ENCODE data around the gene ARFGAP1.
A peak's percentile ranks its signal among the peaks of the same experiment; 100 is the strongest.

The ARFGAP1 gene

DNA sequence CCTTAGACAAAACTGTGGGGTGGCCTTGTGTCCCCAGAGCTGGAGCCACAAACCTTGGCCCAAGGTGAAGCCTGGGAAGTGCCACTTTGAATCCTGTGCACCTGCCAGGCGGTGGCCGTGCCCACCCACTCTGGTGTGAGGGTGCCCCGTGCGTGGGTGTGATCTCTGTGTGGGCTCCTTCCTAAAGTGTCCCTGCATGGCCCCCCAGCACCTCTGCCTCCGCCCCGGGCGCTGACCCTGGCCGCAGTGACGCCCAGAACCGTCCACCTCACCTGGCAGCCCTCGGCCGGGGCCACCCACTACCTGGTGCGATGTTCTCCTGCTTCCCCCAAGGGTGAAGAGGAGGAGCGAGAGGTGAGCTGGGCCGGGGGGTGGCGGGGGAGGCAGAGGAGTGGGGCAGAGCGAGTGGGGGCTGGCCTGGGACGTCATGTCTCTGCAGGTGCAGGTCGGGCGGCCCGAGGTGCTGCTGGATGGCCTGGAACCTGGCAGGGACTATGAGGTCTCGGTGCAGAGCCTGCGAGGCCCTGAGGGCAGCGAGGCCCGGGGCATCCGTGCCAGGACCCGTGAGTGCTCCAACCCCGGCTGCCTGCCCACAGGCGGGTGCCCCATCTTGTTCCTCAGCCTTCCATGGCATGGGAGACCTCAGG lies 38.7 kb downstream of the ARFGAP1 start:
- DNase-seq: no peak

- DNase-seq: no peak
Measured at GRCh38 chr20:63311833-63312243, 39.2 kb downstream of the ARFGAP1 start.

- DNase-seq: no peak
Measured at GRCh38 chr20:63312273-63312672, 39.7 kb downstream of the ARFGAP1 start.

DNA sequence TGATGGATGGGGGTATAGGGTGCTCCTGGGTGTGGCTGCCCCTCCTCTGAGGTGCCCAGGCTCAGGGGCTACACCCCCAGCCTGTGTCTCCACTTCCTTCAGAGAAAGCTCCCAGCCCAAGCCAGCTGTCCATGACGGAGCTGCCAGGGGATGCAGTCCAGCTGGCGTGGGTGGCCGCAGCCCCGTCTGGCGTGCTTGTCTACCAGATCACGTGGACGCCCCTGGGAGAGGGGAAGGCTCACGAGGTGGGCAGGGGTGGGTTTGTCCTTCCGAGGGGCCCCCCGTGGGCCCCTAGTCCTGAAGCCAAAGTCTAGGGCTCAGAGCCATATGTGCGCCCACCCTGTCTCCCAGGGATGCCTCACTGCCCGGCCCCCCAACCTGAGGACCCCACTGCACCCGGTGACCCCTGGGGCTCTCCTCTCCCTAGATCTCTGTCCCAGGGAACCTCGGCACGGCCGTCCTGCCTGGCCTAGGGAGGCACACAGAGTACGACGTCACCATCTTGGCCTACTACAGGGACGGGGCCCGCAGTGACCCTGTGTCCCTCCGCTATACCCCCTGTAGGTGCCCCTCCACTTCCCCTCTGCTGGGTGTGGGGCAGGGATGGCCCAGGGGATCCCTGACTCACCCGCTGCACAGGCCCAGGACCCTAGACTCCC lies 40.2 kb downstream of the ARFGAP1 start:
- no peak for DNase-seq

DNA sequence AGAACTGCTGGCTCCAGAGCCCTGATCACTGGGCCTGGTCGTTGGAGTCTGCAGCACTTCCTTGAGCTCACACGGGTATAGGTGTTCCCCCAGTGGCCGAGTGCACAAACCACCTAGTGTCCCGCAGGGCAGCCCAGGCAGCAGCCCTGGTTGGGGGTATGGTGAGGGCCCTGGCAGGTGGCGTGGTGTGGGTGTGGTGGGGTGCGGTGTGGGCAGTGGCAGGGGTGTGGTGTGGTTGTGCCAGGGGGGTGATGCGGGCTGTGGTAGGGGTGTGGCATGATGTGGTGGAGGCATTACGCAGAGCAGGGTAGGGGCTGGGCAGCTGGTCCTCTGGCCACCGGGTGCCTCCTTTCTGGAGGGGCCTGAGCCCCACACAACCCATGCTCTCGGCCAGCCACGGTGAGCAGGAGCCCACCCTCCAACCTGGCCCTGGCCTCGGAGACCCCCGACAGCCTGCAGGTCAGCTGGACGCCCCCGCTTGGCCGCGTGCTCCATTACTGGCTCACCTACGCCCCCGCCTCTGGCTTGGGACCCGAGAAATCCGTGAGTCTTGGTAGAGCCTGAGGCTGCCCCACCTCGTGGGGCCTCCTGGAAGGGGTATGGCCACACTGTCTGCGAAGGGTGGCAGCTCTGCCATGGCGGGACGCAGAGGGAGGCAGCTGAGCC lies 40.9 kb downstream of the ARFGAP1 start:
- DNase-seq: no peak

GRCh38 chr20:63314015-63314471 lies 41.4 kb downstream of the ARFGAP1 start:
- no peak for DNase-seq

DNA sequence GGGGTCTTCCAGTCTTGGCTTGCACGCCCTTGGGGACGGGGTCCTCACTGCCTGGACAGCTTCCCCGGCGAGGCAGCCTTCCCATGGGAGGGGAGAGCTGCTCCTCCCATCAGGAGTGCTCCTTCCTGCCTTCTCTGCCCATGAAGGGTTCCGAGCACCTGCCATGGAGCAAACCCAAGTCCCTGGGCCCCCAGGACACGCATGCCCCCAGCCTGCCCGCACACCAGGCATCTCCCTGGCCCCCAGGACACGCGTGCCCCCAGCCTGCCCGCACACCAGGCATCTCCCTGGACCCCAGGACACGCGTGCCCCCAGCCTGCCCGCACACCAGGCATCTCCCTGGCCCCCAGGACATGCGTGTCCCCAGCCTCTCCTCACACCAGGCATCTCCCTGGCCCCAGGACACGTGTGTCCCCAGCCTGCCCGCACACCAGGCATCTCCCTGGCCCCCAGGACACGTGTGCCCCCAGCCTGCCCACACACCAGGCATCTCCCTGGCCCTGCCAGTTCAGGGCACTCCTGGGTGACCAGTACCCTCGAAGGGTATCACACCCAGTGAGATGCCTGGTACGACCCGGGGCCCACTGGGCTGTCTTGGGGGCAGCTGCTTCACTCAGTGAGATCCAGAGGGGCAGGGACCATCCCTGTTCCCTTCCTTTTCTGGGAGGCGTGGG lies 42.1 kb downstream of the ARFGAP1 start:
- DNase-seq: no peak

DNA sequence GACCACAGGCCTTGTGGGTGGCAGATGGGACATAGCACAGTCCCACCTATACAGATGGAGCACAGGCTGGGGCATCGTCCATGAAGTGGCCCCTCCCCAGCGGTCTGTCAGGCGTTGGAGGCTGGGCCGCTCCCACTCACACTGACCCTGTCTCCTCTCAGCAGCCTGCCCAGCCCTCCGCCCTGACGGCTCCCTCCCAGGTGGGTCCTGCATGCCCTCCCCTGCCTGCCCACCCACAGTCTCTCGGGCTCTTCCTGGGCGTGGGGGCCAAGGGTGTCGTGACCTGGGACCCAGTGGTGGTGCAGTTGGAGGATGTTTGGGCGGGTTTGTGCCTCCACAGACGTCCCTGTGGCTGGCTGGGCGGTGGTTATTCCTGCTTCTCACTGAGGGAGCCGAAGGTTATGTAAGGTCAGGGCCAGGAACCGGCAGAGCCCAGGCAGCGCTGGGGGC lies 42.7 kb downstream of the ARFGAP1 start:
- DNase-seq: no peak

- DNase-seq: no peak
Measured at GRCh38 chr20:63315731-63316491, 43.3 kb downstream of the ARFGAP1 start.

DNA sequence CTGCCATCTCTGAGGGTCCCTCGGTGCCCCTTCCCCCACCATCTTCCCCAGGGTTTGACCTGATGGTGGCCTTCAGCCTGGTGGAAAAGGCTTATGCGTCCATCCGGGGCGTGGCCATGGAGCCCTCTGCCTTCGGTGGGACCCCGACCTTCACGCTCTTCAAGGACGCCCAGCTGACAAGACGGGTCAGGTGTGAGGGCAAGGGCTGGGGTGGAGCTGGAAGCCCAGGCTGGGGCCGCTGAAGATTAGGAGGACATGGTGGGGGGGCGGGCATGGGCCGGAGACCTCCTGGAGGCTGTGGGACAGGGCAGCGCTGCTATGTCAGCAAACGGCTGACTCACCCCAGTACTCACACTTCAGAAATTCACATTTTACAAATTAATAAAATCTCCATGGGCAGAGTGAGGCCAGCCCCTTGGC lies 43.9 kb downstream of the ARFGAP1 start:
- DNase-seq: no peak

DNA sequence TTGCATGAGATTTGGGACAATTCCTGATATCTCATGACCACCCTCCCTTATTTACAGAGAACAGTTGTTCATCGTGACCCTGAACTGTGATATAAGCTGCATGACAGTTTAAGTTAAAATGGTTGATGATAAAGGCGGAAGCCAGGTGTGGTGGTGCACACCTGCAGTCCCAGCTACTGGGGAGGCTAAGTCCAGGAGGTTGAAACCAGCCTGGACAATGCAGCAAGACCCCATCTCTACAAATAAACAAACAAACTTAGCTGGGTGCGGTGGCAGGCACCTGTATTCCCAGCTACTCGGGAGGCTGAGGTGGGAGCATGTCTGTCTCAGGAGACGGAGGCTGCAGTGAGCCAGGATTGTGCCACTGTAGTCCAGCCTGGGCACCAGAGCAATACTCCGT lies 44.4 kb downstream of the ARFGAP1 start:
- DNase-seq: no peak

DNA sequence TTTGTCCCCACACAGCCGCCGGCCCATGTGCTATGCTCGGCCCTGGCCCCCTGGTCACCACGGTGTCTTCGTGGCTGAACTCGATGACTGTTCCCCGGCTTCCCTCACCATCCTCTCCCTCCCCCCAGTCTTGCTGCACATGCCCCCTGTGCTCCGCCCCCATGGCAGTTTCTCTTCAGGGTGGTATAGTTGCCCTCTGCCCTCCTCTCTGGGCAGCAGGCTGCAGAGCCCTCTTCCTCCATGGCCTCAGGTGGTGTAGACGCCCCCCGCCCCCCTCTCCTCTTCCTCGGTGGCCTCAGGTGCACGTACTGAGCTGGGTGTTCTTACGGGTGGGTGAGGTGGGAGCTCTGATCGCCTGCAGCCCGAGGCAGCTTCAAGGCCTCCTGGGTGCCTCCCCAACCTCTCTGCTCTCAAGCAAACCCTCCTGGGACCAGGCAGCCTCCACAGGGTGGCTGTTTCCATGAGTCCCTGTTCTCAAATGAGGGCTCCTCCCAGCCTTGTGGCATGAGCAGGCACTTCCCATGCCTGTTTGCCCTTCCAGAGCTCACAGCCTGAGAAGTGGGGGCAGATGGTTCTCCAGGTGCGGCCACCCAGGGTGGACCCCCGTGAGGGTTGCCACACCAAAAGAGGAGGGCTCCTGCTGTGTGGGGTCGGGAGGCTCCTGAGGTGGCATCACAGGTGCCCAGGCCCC lies 45.1 kb downstream of the ARFGAP1 start:
- peak; percentile 55 for DNase-seq

DNA sequence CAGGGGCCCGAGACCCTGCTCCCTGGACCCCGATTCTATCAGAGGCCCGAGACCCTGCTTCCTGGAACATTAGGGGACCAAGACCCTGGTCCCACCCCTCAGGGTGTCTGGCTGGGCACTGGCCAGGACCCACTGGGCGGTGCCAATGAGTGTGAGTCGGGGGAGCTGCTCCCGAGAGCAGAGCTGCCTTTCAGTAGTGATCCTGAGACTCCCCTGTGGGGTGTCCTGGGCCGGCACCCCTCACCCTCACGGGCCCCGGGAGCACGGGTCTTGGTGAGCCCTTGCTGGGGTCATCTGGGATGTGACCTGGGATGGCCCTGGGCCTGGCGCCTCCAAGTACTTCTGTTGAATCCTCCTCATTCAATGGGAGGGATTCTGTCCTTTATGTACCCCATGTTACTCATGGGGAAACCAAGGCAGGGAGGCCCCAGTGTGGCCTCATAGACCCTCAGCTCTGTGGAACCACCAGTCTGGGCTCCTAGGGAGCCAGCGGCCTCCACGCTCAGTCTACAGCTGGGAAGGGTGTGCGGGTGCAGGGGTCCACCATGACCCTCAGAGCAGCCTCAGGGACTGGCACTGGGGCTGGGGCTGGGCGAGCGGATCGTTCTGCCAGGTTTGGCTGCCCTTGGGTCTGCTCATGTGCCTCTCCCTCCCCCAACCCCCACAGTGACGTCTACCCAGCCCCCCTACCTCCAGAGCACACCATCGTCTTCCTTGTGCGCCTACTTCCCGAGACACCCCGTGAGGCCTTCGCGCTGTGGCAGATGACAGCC lies 46.0 kb downstream of the ARFGAP1 start:
- no peak for DNase-seq

DNA sequence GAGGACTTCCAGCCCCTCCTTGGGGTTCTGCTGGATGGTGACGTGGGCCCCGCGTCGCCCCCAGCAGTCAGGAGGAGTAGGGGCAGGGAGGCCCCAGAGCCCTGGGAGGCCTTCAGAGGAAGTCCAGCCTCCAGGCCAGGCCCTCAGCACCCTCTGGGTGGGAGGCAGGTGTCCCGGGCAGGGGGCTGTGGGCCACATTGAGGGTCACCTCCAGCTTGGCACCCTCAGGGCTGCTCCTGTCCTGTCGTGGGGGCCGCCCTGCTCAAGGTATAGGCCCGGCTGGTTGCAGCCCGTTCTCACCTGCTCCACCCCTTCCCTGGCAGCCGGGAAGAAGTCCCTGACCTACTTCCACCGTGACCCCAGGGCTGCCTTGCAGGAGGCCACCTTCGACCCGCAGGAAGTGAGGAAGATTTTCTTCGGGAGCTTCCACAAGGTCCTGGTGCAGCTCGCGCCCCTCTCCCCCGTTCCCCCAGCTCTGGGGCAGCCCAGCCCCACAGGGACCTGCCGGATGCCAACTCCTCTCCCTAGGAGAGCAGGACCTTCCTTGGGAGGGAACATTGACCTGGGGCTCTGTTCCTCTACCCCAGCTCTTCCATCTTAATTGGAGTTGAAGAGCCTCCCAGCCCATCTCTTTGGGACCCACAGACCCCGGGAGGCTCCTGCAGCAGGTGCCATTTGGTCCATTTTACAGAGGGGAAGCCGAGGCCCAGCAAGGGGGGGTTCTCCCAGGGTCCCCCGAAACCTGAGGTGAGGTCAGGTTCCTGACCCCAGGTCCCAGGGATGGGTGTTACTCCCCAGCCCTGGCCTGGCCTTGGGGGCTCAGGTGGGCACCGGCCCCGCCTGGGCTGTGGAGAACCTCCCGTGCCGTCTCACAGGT lies 46.8 kb downstream of the ARFGAP1 start:
- no peak for DNase-seq

DNA sequence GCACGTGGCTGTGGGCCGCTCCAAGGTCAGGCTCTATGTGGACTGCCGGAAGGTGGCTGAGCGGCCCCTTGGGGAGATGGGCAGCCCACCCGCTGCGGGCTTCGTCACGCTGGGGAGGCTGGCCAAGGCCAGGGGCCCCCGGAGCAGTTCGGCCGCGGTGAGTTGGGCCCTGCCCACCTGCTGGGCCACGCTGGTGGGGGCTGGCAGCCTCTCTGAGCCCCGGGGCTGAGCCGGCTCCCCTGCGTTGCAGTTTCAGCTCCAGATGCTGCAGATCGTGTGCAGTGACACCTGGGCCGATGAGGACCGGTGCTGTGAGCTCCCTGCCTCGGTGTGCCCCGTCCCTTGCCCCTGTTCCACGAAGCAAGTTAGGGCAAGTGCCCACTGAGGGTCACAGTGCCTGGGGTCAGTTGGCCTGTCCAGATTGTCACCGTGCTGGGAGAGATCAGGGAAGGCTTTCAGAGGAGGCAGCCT lies 47.5 kb downstream of the ARFGAP1 start:
- no peak for DNase-seq

GRCh38 chr20:63320616-63321147 lies 48.1 kb downstream of the ARFGAP1 start:
- DNase-seq: no peak

DNA sequence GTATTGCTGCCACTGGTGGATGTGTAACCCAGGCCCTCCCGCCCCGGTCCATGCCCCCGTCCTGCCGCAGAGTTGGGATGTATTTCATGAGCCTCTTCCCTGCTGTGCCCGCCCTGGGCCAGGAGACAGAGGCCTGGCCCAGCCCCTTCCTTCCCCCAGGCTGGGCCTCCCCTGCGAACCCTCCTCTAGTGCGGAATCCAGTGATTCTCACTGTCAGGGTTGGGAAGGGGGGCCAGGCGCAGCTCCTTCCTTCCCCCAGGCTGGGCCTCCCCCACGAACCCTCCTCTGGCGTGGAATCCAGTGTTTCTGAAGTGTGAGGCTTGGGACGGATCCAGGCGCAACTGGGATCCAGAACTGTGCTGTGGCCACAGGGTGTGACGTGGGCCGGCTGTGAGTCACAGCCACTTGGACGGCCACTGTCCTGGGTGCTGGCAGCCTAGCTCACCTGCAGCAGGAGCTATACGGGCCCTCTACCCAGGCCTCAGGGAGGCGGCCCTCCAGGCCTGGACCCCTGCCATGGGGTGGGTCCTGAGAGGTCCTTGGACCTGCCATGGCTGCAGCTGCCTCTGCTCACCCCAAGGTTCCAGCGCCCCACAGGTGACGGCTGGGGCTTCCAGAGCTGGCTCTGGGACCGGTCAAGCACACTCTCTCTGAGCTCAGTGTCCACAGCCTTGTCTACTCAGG lies 48.7 kb downstream of the ARFGAP1 start:
- no peak for DNase-seq

- DNase-seq: no peak
Measured at GRCh38 chr20:63322146-63322932, 49.7 kb downstream of the ARFGAP1 start.

DNA sequence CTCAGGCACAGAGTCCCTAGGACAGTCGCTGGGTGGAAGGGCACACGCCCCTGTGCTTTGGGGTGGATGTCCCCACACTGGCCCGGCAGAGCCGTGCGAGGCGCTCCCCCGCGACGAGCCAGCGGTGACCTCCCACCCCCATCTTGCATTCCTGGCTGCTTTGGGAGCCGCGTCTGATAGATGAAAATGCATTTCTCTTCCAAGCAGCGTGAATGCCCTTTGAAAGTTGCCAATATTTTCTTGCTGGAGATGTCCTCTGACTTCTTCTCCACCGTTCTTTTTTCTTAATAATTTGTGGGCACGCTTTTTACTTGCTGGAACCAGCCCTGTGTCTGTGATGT lies 50.3 kb downstream of the ARFGAP1 start:
- no peak for DNase-seq
